Raji (cell line): ENCODE measurements around the gene SLCO2A1.

Source experiments
- POLR2A ChIP-seq: IDR thresholded peaks from 2 replicates; pipeline ENCODE4 v1.6.1; 2011; ENCODE audit warnings: low read depth, low read length, control low read depth; ENCODE audit not compliant: insufficient read depth

SLCO2A1 gene

DNA sequence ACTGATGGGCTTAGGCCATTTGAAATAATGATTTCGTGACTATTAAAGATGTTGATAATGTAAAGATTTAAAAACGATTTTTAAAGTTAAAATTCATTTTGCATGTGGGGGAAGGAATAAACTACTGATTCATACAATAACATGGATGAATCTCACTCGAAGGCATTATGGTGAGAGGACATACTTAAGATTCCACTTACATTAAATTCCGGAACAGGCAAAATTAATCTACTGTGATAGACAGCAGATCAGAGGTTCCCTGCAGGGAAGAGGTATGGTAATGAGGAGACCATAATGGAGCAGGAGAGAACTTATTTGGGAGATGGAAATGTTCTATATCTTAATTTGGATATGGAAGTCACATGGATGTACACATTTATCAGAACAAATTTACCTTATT, 105.7 kb downstream of the SLCO2A1 start:
- no peak for TF ChIP-seq POLR2A

- TF ChIP-seq POLR2A = no peak
These were observed 108.1 kb downstream of the SLCO2A1 start for GRCh38 chr3:133921592-133921991.

DNA sequence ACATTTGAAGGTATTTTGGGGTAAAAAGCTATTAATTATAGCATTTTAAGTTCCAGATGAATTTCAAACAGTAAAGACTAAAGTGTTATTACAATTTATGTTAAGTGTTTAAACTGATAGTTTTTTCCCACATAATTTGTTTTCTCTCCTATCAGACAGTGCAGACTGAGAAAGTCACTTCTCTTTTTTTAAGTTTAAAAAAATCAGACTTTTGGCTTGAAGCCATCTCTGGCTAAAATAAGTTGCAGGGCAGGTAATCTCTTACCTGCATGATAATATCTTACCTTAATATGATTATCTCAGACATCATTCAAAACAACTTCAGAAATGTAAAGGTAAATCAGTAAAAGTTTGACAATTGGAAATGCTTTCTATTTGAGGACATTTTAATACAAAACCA, 112.6 kb downstream of the SLCO2A1 start:
- no peak for TF ChIP-seq POLR2A

GRCh38 chr3:133915685-133916658, 113.8 kb downstream of the SLCO2A1 start:
- no peak for TF ChIP-seq POLR2A

- TF ChIP-seq POLR2A = no peak
These were observed 114.7 kb downstream of the SLCO2A1 start for GRCh38 chr3:133914839-133915600.

GRCh38 chr3:133910422-133910821, 119.3 kb downstream of the SLCO2A1 start:
- no peak for TF ChIP-seq POLR2A

DNA sequence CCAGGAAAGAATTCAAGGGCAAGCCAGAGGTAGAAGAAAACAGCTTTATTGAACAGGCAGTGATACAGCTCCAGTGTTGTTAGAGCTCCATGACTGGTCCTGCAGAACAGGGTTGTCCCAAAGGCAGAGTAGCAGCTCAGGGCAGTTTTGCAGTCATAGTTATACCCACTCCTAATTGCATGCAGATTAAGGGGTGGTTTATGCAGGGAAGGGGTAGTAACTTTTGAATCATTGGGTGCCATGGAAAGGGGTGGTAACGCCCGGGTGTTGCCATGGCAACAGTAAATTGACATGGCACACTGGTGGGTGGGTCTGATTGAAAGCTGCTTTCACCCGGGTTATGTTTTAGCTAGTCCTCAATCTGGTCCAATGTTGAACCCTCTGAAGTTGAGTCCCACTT, 124.3 kb downstream of the SLCO2A1 start:
- TF ChIP-seq POLR2A = no peak

DNA sequence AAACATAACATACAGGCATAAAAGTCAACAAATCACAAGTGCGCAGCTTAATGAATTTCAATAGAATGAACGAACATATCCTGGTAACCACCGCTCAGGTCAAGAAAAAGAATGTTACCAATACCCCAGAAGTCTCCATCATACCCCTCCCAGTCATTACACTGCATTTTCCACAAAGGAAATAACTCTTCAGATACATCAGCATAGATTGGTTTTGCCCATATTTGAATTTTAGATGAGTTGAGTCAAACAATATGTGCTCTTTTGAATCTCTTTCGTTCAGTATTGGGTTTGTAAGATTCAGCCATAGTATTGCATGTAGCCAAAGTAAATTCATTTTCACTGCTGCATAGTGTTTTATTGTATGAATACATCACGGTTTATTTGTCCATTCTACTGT, 127.9 kb downstream of the SLCO2A1 start:
- TF ChIP-seq POLR2A = no peak

- TF ChIP-seq POLR2A = no peak
These were observed 128.6 kb downstream of the SLCO2A1 start for GRCh38 chr3:133901083-133901482.

- no peak for TF ChIP-seq POLR2A
These were observed 130.4 kb downstream of the SLCO2A1 start for GRCh38 chr3:133899311-133899710.

DNA sequence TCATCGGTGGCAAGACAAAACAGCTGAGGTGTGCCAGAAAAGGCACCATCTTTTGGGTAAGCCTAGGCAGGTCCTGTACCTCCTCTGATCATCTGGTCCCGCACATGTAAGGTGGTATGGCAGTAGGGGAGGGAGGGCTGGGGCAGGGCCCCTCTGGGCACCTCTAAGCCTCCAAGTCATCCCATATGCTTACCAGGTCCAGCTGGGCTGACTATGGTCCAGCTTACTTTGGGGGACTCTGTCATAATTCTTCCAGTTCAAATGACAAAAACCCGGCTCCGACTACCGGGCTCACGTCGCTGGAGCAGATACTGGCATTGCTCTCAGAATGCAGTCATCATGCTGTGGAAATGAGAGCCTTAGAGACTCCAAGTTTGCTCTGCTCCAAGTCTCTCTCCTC, 132.2 kb downstream of the SLCO2A1 start:
- TF ChIP-seq POLR2A = no peak

DNA sequence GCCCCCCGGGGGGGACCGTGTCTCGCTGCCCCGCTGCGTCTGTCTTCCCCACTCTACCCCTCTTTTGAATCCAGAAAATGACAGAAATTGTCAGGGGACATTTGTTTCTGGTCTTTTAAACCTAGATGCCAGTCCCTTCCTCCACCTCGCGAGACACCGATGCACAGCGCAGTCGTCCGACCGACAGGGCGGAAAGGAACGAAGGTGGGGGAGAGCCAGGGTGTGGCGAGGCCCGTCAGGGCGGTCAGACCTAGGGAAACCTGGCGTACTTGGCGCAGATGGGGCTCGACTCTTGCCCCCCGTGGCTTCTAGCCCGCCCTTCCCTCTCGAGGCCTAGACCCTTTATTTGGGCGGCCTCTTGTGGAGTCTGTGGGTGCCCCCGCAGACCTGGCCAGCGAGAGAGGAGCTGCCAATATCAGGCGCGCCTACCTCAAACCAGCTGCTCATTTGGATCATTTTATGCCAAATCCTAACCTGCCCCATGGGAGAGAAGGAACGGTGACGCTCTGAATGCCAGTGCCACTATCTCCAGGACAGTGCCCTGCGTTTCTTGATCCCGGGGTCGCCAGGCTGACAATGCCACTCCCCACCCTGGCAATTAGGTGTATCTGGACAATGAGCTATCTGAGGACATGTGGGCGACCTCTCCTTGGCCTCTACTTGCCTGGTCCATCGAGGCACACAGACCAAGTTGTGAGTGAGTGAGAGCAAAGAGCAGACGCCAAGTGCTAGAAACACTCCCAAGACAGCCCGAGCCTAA, 133.5 kb downstream of the SLCO2A1 start:
- TF ChIP-seq POLR2A = no peak

GRCh38 chr3:133895208-133896001, 134.3 kb downstream of the SLCO2A1 start, which contains the start of gene RAB6B:
Gene RAB6B, minus strand, starts transcription at chr3:133895882. Its CDS starts 416 bp downstream, at chr3:133895466.
- TF ChIP-seq POLR2A = no peak
